ENCODE measurements around the gene TRDN. TPM values are rescaled to one million over a fixed set of nuclear protein-coding genes. Genes with fewer than 3 reads are reported as not detected.

TRDN gene
- total RNA-seq, 1 donor from 2014 or later: not detected

DNA sequence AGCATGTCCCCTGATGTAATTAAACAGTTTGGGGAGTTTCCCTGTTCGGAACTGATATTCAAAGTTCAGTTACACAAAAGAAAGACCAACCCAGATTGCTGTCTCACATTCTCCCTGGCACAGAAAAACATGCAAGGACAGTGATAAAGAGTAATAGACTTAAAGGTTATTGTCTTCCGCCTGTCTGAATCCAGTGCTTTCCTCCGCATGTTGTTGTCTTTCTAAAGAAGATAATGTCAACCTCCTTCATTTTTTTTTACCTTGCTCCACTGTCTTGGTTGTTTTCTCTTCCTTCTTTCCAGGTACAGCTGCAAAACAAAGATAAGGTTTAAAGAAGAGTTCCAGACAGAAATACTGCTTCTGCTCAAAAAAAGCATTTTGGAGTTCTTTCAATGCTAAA, 284.5 kb downstream of the TRDN start:
- TF ChIP-seq, protein P1, sequence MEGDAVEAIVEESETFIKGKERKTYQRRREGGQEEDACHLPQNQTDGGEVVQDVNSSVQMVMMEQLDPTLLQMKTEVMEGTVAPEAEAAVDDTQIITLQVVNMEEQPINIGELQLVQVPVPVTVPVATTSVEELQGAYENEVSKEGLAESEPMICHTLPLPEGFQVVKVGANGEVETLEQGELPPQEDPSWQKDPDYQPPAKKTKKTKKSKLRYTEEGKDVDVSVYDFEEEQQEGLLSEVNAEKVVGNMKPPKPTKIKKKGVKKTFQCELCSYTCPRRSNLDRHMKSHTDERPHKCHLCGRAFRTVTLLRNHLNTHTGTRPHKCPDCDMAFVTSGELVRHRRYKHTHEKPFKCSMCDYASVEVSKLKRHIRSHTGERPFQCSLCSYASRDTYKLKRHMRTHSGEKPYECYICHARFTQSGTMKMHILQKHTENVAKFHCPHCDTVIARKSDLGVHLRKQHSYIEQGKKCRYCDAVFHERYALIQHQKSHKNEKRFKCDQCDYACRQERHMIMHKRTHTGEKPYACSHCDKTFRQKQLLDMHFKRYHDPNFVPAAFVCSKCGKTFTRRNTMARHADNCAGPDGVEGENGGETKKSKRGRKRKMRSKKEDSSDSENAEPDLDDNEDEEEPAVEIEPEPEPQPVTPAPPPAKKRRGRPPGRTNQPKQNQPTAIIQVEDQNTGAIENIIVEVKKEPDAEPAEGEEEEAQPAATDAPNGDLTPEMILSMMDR (conservative IDR thresholded peaks at IDR 0.05; ENCODE audit: low read depth, low read length): no peak
- no peak for DNase-seq (ENCODE audit: low read depth)
- H3K4me3 ChIP-seq (ENCODE audit: low read depth, low read length): no peak overlapping the region

GRCh38 chr6:123343836-123344235, 292.9 kb downstream of the TRDN start:
- TF ChIP-seq, protein P1 (conservative IDR thresholded peaks at IDR 0.05; ENCODE audit: low read depth, low read length): no peak
- H3K4me3 ChIP-seq (ENCODE audit: low read depth, low read length): no peak overlapping the region
- DNase-seq (ENCODE audit: low read depth): no peak

DNA sequence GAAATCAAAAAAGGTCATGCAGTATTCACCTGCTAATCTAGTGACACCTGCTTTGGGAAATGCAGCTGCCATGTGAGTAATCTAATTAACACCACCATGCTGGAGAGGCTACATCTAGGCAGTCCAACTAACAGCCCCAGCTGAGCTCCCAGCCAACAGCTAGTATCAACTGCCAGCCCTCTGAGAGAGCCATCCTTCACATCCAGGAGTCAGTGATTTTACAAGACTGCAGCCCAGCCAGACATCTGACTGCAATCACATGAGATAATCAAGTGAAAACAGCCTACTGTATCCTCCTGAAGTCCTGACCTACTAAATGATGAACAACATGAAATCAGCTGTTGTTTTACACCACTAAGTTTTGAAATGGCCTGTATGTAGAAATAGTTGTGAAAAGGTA, 298.4 kb downstream of the TRDN start:
- no peak for DNase-seq (ENCODE audit: low read depth)
- TF ChIP-seq, protein P1 (conservative IDR thresholded peaks at IDR 0.05; ENCODE audit: low read depth, low read length): no peak
- no peak overlapping the region for H3K4me3 ChIP-seq (ENCODE audit: low read depth, low read length)

DNA sequence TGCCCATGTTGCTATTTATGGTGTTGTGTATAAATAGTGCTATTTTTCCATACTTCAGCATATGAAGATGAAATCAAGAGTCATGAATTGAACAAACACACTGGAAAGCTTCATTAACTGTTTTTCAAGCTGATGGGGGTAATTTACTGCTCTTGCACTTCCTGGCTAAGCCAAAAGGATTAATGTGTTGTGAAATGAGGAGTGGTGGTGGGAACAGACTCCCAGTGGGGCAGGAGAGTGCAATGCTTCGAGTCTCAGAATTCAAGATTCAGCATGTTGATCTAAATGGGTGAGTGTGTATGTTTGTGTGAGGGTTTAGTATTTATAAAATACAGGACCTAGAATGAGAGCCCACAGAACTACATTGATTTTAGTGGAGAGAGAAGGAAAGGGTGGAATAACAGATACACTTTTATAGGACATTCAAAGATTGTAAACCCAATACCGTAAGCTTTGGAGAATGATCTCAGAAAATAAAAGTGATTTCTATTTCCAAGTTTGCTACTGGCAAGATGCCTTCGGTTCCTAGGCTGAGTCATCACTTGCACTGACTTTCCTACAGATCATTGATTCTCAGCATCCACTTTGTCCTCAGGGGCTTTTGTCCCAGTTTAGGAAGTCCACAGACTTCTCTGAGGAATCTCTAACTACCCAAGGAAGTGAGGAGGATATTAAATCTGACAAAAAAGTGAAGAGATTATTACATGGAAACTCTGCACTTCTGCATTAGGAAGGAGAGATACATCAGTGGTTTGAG, 303.6 kb downstream of the TRDN start:
- peak; percentile 2 for DNase-seq (ENCODE audit: low read depth)
- no peak overlapping the region for H3K4me3 ChIP-seq (ENCODE audit: low read depth, low read length)
- TF ChIP-seq, protein P1 (conservative IDR thresholded peaks at IDR 0.05; ENCODE audit: low read depth, low read length): no peak

- TF ChIP-seq, protein P1 (conservative IDR thresholded peaks at IDR 0.05; ENCODE audit: low read depth, low read length): no peak
- no peak for DNase-seq (ENCODE audit: low read depth)
- no peak overlapping the region for H3K4me3 ChIP-seq (ENCODE audit: low read depth, low read length)
These were observed 304.7 kb downstream of the TRDN start for GRCh38 chr6:123332070-123332469.

GRCh38 chr6:123329337-123329736, 307.4 kb downstream of the TRDN start:
- no peak overlapping the region for H3K4me3 ChIP-seq (ENCODE audit: low read depth, low read length)
- TF ChIP-seq, protein P1 (conservative IDR thresholded peaks at IDR 0.05; ENCODE audit: low read depth, low read length): no peak
- DNase-seq (ENCODE audit: low read depth): no peak

All from epithelial cell of proximal tubule (primary cell).